ENCODE results near the gene RBM19. TPM values are rescaled to one million over a fixed set of nuclear protein-coding genes. Genes with fewer than 3 reads are reported as not detected.

RBM19 gene
- total RNA-seq, 1 donor, result 22.6 TPM

GRCh38 chr12:113980054-113980453, 13.9 kb upstream of the RBM19 start:
- no peak overlapping the region for H3K4me3 ChIP-seq (ENCODE audit: low read depth, low read length)

GRCh38 chr12:113978080-113978479, 12.0 kb upstream of the RBM19 start:
- TF ChIP-seq CTCF (IDR thresholded peaks at IDR 0.05; ENCODE audit: insufficient read depth, low read length), result no peak
- DNase-seq (ENCODE audit: low read depth), result no peak
- no peak overlapping the region for H3K4me3 ChIP-seq (ENCODE audit: low read depth, low read length)

More at GRCh38 chr12:113980054-113980453, 13.9 kb upstream of the RBM19 start:
- no peak for TF ChIP-seq CTCF (IDR thresholded peaks at IDR 0.05; ENCODE audit: insufficient read depth, low read length)
- DNase-seq (ENCODE audit: low read depth), result no peak

- no peak for DNase-seq (ENCODE audit: low read depth)
- no peak for TF ChIP-seq CTCF (IDR thresholded peaks at IDR 0.05; ENCODE audit: insufficient read depth, low read length)
- H3K4me3 ChIP-seq (ENCODE audit: low read depth, low read length), result no peak overlapping the region
Measured at GRCh38 chr12:113974006-113974405, 7.9 kb upstream of the RBM19 start.

GRCh38 chr12:113973109-113973904, 7.2 kb upstream of the RBM19 start:
- no peak for TF ChIP-seq CTCF (IDR thresholded peaks at IDR 0.05; ENCODE audit: insufficient read depth, low read length)
- no peak overlapping the region for H3K4me3 ChIP-seq (ENCODE audit: low read depth, low read length)
- no peak for DNase-seq (ENCODE audit: low read depth)

GRCh38 chr12:113971392-113971791, 5.3 kb upstream of the RBM19 start:
- no peak overlapping the region for H3K4me3 ChIP-seq (ENCODE audit: low read depth, low read length)
- no peak for TF ChIP-seq CTCF (IDR thresholded peaks at IDR 0.05; ENCODE audit: insufficient read depth, low read length)
- no peak for DNase-seq (ENCODE audit: low read depth)

GRCh38 chr12:113970211-113970610, 4.1 kb upstream of the RBM19 start:
- DNase-seq (ENCODE audit: low read depth), result no peak
- TF ChIP-seq CTCF (IDR thresholded peaks at IDR 0.05; ENCODE audit: insufficient read depth, low read length), result no peak
- H3K4me3 ChIP-seq (ENCODE audit: low read depth, low read length), result no peak overlapping the region

GRCh38 chr12:113967368-113967767, 1.2 kb upstream of the RBM19 start:
- TF ChIP-seq CTCF (IDR thresholded peaks at IDR 0.05; ENCODE audit: insufficient read depth, low read length), result no peak
- H3K4me3 ChIP-seq (ENCODE audit: low read depth, low read length), result no peak overlapping the region
- DNase-seq (ENCODE audit: low read depth), result no peak

Measured in fibroblast of the aortic adventitia (primary cell).